Measurements from ENCODE around the gene VN1R5.
"Not testable (repeated sequence)": the region's sequence is repeated elsewhere in the genome, so short reads cannot be mapped to it uniquely, and the experiment has no call there.

VN1R5 gene

GRCh38 chr1:247274605-247275256 is 18.9 kb downstream of the VN1R5 start:
- no peaks in the 10 kb centered on the region for H3K4me1 ChIP-seq (ENCODE audit: control insufficient read depth, insufficient read depth, low read length)

GRCh38 chr1:247277191-247277590 is 21.3 kb downstream of the VN1R5 start:
- H3K4me1 ChIP-seq (ENCODE audit: control insufficient read depth, insufficient read depth, low read length): peaks cover 3% of the 10 kb centered on the region; the same call in 1 of the 2 replicates

More at GRCh38 chr1:247274605-247275256, 18.9 kb downstream of the VN1R5 start:
- Histone ChIP-seq H3K27me3 (ENCODE audit: control insufficient read depth, insufficient read depth, low read length) (no peaks in the 10 kb centered on the region), H3K9me3 (ENCODE audit: control insufficient read depth, insufficient read depth, low read length) (peaks cover 9% of the 10 kb centered on the region), H3K9ac (ENCODE audit: low read depth, low read length) (no peak overlapping the region), H3K36me3 (ENCODE audit: control insufficient read depth, insufficient read depth, low read length) (no peaks in the 10 kb centered on the region), H3K4me3 (ENCODE audit: low read depth, low read length) (no peak overlapping the region), H3K27ac (ENCODE audit: low read depth, low read length) (no peak overlapping the region)

GRCh38 chr1:247281001-247281574 is 25.2 kb downstream of the VN1R5 start:
- Histone ChIP-seq H3K4me1 (ENCODE audit: control insufficient read depth, insufficient read depth, low read length) (peaks cover 3% of the 10 kb centered on the region; the same call in 1 of the 2 replicates), H3K4me3 (ENCODE audit: low read depth, low read length) (no peak overlapping the region), H3K27ac (ENCODE audit: low read depth, low read length) (no peak overlapping the region), H3K9ac (ENCODE audit: low read depth, low read length) (no peak overlapping the region), H3K36me3 (ENCODE audit: control insufficient read depth, insufficient read depth, low read length) (no peaks in the 10 kb centered on the region), H3K27me3 (ENCODE audit: control insufficient read depth, insufficient read depth, low read length) (no peaks in the 10 kb centered on the region), H3K9me3 (ENCODE audit: control insufficient read depth, insufficient read depth, low read length) (no peaks in the 10 kb centered on the region)

More at GRCh38 chr1:247277191-247277590, 21.3 kb downstream of the VN1R5 start:
- H3K9me3 ChIP-seq (ENCODE audit: control insufficient read depth, insufficient read depth, low read length): no peaks in the 10 kb centered on the region
- no peaks in the 10 kb centered on the region for H3K36me3 ChIP-seq (ENCODE audit: control insufficient read depth, insufficient read depth, low read length)
- no peak overlapping the region for H3K4me3 ChIP-seq (ENCODE audit: low read depth, low read length)
- no peaks in the 10 kb centered on the region for H3K27me3 ChIP-seq (ENCODE audit: control insufficient read depth, insufficient read depth, low read length)
- no peak overlapping the region for H3K9ac ChIP-seq (ENCODE audit: low read depth, low read length)
- H3K27ac ChIP-seq (ENCODE audit: low read depth, low read length): no peak overlapping the region

GRCh38 chr1:247286134-247286670 is 30.3 kb downstream of the VN1R5 start:
- Histone ChIP-seq H3K4me3 (ENCODE audit: low read depth, low read length) (no peak overlapping the region), H3K4me1 (ENCODE audit: control insufficient read depth, insufficient read depth, low read length) (peaks cover 7% of the 10 kb centered on the region; the same call in 1 of the 2 replicates), H3K27ac (ENCODE audit: low read depth, low read length) (no peak overlapping the region), H3K9ac (ENCODE audit: low read depth, low read length) (no peak overlapping the region), H3K36me3 (ENCODE audit: control insufficient read depth, insufficient read depth, low read length) (no peaks in the 10 kb centered on the region), H3K27me3 (ENCODE audit: control insufficient read depth, insufficient read depth, low read length) (no peaks in the 10 kb centered on the region), H3K9me3 (ENCODE audit: control insufficient read depth, insufficient read depth, low read length) (no peaks in the 10 kb centered on the region)

GRCh38 chr1:247287460-247287859 is 31.6 kb downstream of the VN1R5 start:
- Histone ChIP-seq H3K4me1 (ENCODE audit: control insufficient read depth, insufficient read depth, low read length) (peaks cover 15% of the 10 kb centered on the region; the same call in 1 of the 2 replicates), H3K4me3 (ENCODE audit: low read depth, low read length) (no peak overlapping the region), H3K27ac (ENCODE audit: low read depth, low read length) (no peak overlapping the region), H3K9ac (ENCODE audit: low read depth, low read length) (no peak overlapping the region), H3K36me3 (ENCODE audit: control insufficient read depth, insufficient read depth, low read length) (no peaks in the 10 kb centered on the region), H3K27me3 (ENCODE audit: control insufficient read depth, insufficient read depth, low read length) (no peaks in the 10 kb centered on the region), H3K9me3 (ENCODE audit: control insufficient read depth, insufficient read depth, low read length) (no peaks in the 10 kb centered on the region)

- Histone ChIP-seq H3K27ac (ENCODE audit: low read depth, low read length) (no peak overlapping the region), H3K4me3 (ENCODE audit: low read depth, low read length) (no peak overlapping the region), H3K9me3 (ENCODE audit: control insufficient read depth, insufficient read depth, low read length) (no peaks in the 10 kb centered on the region), H3K4me1 (ENCODE audit: control insufficient read depth, insufficient read depth, low read length) (peaks cover 24% of the 10 kb centered on the region), H3K27me3 (ENCODE audit: control insufficient read depth, insufficient read depth, low read length) (no peaks in the 10 kb centered on the region), H3K9ac (ENCODE audit: low read depth, low read length) (no peak overlapping the region), H3K36me3 (ENCODE audit: control insufficient read depth, insufficient read depth, low read length) (no peaks in the 10 kb centered on the region)
Observed at GRCh38 chr1:247288341-247288740, 32.5 kb downstream of the VN1R5 start.

- not testable (repeated sequence) for H3K27ac ChIP-seq (ENCODE audit: low read depth, low read length); H3K27me3 ChIP-seq (ENCODE audit: control insufficient read depth, insufficient read depth, low read length); H3K9ac ChIP-seq (ENCODE audit: low read depth, low read length); H3K36me3 ChIP-seq (ENCODE audit: control insufficient read depth, insufficient read depth, low read length); H3K9me3 ChIP-seq (ENCODE audit: control insufficient read depth, insufficient read depth, low read length); H3K4me3 ChIP-seq (ENCODE audit: low read depth, low read length)
- H3K4me1 ChIP-seq (ENCODE audit: control insufficient read depth, insufficient read depth, low read length): peaks cover 32% of the 10 kb centered on the region
Observed at GRCh38 chr1:247289274-247289892, 33.5 kb downstream of the VN1R5 start.

GRCh38 chr1:247290576-247290975 is 34.7 kb downstream of the VN1R5 start:
- Histone ChIP-seq H3K27ac (ENCODE audit: low read depth, low read length) (no peak overlapping the region), H3K4me1 (ENCODE audit: control insufficient read depth, insufficient read depth, low read length) (peaks cover 44% of the 10 kb centered on the region), H3K9ac (ENCODE audit: low read depth, low read length) (no peak overlapping the region), H3K36me3 (ENCODE audit: control insufficient read depth, insufficient read depth, low read length) (no peaks in the 10 kb centered on the region), H3K4me3 (ENCODE audit: low read depth, low read length) (no peak overlapping the region), H3K27me3 (ENCODE audit: control insufficient read depth, insufficient read depth, low read length) (no peaks in the 10 kb centered on the region), H3K9me3 (ENCODE audit: control insufficient read depth, insufficient read depth, low read length) (no peaks in the 10 kb centered on the region)

- Histone ChIP-seq H3K36me3 (ENCODE audit: control insufficient read depth, insufficient read depth, low read length) (no peaks in the 10 kb centered on the region), H3K9me3 (ENCODE audit: control insufficient read depth, insufficient read depth, low read length) (no peaks in the 10 kb centered on the region), H3K4me3 (ENCODE audit: low read depth, low read length) (no peak overlapping the region), H3K9ac (ENCODE audit: low read depth, low read length) (no peak overlapping the region), H3K27me3 (ENCODE audit: control insufficient read depth, insufficient read depth, low read length) (no peaks in the 10 kb centered on the region), H3K4me1 (ENCODE audit: control insufficient read depth, insufficient read depth, low read length) (peaks cover 49% of the 10 kb centered on the region), H3K27ac (ENCODE audit: low read depth, low read length) (no peak overlapping the region)
Observed at GRCh38 chr1:247291161-247291560, 35.3 kb downstream of the VN1R5 start.

GRCh38 chr1:247291833-247292561 is 36.1 kb downstream of the VN1R5 start:
- Histone ChIP-seq H3K27ac (ENCODE audit: low read depth, low read length) (no peak overlapping the region), H3K4me3 (ENCODE audit: low read depth, low read length) (no peak overlapping the region), H3K9ac (ENCODE audit: low read depth, low read length) (no peak overlapping the region), H3K4me1 (ENCODE audit: control insufficient read depth, insufficient read depth, low read length) (peaks cover 54% of the 10 kb centered on the region), H3K27me3 (ENCODE audit: control insufficient read depth, insufficient read depth, low read length) (no peaks in the 10 kb centered on the region), H3K36me3 (ENCODE audit: control insufficient read depth, insufficient read depth, low read length) (no peaks in the 10 kb centered on the region), H3K9me3 (ENCODE audit: control insufficient read depth, insufficient read depth, low read length) (no peaks in the 10 kb centered on the region)
